ENCODE measurements around the gene WAPL. TPM values are rescaled to one million over a fixed set of nuclear protein-coding genes. Genes with fewer than 3 reads are reported as not detected.
"Not testable (repeated sequence)": the region's sequence is repeated elsewhere in the genome, so short reads cannot be mapped to it uniquely, and the experiment has no call there.

WAPL gene
- total RNA-seq, 1 donor from 2014 or later, result 43.2 TPM

GRCh38 chr10:86389441-86390193 is 132.0 kb downstream of the WAPL start:
- peak; percentile 54 for DNase-seq (ENCODE audit: low spot score)

GRCh38 chr10:86389109-86389440 is 132.5 kb downstream of the WAPL start:
- DNase-seq (ENCODE audit: low spot score), result not testable (repeated sequence)

GRCh38 chr10:86388119-86388704 is 133.4 kb downstream of the WAPL start:
- DNase-seq (ENCODE audit: low spot score), result peak; percentile 37

- peak; percentile 19 for DNase-seq (ENCODE audit: low spot score)
Measured at GRCh38 chr10:86387178-86387794, 134.3 kb downstream of the WAPL start.

GRCh38 chr10:86385806-86386205 is 135.8 kb downstream of the WAPL start:
- DNase-seq (ENCODE audit: low spot score), result no peak

Other genes with a start within 250 kb of the WAPL start
- gene GRID1, start 155.0 kb downstream of the WAPL start, total RNA-seq, result 2.7 TPM
- not detected for gene OPN4, start 132.8 kb upstream of the WAPL start, total RNA-seq
- gene LDB3, start 146.7 kb upstream of the WAPL start, total RNA-seq, result 15.9 TPM
- gene BMPR1A, start 234.8 kb upstream of the WAPL start, total RNA-seq, result 54.8 TPM